Cerebellar nuclear complex (tissue), 1 donor: Measurements from ENCODE around the gene BTBD16.

Source experiments
- DNase-seq, 2 experiments: peaks; one replicate each; lab custom pipeline; 2025; lab: John Stamatoyannopoulos, UW

BTBD16 gene

GRCh38 chr10:122248356-122249302 is 22.5 kb upstream of the BTBD16 start:
- no peak for DNase-seq

DNA sequence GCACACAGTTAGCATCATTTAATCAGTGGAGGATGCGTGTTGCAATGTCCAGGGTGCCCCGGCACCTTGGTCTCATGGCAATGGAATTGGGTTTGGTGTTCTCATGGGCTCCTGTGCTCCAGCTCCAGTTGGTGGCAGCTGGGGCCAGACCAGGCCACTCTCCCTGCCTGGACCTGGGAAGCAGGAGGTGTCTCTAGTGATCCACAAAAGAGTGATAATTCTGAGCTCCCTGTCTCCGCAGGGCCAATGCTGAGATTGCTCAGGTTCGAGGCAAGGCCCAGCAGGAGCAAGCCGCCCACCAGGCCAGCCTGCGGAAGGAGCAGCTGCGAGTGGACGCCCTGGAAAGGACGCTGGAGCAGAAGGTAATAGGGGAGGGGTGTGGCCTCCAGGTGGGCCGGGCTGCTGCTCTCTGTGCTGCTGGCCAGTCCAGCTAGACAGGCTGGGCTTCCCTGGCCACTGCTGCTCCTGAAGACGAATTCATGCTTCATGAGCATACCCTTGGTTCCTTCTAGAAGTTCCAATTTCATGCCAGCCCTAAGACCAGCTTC is 21.7 kb upstream of the BTBD16 start:
- DNase-seq = no peak

- DNase-seq = no peak
Measured at GRCh38 chr10:122249991-122250750, 20.9 kb upstream of the BTBD16 start.

GRCh38 chr10:122251459-122252255 is 19.4 kb upstream of the BTBD16 start:
- DNase-seq = no peak

- DNase-seq = no peak
Measured at GRCh38 chr10:122252805-122253204, 18.3 kb upstream of the BTBD16 start.

DNA sequence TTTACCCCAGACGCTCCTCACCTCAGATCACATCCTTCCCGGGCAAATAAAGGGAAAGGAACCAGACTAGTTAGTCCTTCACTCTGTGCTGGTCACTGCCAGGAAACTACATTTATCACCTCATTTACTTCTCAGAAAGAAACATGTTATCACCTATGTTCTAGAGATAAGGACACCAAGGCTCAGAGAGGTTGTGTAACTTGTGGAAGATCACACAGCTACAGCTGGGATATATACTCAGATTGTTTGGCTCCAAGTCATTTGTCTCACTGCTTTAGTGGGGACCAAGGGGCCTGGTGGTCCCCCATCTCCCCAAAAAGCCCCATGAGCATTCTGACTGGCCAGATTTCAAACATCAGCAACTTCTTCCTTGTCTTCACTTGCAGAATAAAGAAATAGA is 17.5 kb upstream of the BTBD16 start:
- no peak for DNase-seq

DNA sequence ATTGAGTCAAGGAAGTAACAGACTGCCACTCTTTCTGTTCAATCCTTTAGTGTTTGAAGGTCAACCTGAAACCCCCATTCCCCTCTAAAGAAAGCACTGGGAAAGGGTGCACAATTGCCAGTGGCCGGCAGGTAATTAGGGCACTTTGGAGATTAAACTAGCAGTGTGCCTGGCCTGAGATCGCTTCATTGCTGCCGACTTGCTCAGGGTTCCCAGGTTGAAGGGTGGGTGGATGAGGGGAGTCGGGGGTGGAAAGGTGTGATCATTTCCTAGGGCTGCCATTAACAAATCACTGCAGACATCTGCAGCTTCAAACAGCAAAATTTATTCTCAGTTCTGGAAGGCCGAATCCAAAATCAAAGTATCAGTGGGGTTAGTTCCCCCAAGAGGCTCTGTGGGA is 16.3 kb upstream of the BTBD16 start:
- no peak for DNase-seq

GRCh38 chr10:122255509-122256301 is 15.4 kb upstream of the BTBD16 start:
- no peak for DNase-seq

GRCh38 chr10:122257041-122257440 is 14.1 kb upstream of the BTBD16 start:
- no peak for DNase-seq

GRCh38 chr10:122258136-122259074 is 12.7 kb upstream of the BTBD16 start:
- DNase-seq = no peak

DNA sequence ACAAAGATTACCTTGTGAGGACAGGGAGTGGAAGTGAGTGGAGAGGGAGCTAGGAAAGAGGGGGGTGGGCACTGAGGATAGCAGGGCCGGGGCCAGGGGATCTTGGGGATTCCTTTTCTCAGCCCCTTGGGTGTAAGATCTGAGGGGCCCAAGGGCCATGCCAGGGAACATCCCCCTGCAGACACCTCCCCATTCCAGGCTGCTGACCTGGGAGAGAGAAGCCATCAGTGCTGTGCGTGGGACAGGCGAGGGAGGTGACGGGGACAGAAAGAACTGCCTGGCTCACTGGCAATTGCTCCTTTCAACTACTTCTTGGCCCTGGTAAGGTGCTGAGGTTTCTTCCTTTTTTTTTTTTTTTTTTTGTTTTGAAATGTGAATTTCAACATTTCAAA is 12.0 kb upstream of the BTBD16 start:
- no peak for DNase-seq

GRCh38 chr10:122261584-122261983 is 9.5 kb upstream of the BTBD16 start:
- no peak for DNase-seq

DNA sequence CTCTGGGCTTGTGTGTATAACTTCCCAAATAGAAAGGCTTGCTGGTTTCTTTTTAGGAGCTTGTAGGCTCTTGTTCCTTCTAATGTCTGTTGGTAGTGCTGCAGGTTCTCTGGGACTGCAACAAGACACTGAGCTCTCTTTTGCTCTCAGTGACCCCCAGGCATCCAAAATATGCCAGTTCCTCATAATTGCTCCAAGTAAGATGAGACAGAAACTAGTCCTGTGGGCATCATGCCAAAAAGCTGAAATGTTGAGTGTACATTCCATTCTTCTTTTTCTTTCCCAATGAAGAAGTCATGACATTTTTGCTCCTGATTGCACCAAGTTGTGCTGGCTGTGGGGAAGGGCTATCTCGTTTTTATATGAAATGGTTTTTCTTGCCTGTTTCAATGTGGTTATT is 7.1 kb upstream of the BTBD16 start:
- no peak for DNase-seq

DNA sequence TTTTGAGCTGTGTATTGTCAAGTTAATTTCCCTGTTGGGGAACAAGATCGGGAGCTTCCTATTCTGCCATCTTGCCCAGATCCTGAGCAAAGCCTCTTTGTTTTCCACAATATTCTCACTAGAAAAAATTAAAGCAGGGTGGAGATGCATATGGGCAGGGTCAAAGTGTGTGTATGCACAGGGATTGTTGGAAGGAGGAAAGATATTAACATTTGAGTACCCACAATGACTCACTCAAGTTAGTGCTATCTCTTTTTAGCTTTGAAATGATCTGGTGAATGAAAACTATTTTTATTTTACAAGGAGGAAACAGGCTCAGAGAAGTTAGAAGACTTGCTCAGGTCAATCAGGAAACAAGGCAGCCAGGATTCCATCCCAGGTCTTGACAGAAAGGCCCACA is 6.7 kb upstream of the BTBD16 start:
- no peak for DNase-seq

DNA sequence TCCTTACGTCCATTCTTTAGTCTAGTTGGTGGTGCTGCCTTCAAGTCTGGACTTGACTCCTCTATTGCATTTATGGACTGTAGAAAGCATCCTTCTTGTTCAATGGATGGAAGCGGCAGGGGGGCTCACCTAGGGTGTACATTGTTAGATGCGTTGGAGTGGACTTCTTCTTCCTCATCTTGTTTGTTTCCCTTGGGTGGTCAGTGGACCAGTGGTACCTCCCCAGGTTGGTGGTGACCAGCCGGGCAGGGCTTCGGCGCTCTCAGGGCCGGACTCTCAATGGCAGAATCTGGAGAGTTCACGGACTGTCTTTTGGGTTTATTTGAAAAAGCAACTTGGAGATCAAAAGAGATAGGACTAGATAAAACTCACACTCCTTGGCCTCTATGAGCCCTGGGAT is 6.2 kb upstream of the BTBD16 start:
- DNase-seq = no peak

GRCh38 chr10:122265896-122266295 is 5.2 kb upstream of the BTBD16 start:
- no peak for DNase-seq

DNA sequence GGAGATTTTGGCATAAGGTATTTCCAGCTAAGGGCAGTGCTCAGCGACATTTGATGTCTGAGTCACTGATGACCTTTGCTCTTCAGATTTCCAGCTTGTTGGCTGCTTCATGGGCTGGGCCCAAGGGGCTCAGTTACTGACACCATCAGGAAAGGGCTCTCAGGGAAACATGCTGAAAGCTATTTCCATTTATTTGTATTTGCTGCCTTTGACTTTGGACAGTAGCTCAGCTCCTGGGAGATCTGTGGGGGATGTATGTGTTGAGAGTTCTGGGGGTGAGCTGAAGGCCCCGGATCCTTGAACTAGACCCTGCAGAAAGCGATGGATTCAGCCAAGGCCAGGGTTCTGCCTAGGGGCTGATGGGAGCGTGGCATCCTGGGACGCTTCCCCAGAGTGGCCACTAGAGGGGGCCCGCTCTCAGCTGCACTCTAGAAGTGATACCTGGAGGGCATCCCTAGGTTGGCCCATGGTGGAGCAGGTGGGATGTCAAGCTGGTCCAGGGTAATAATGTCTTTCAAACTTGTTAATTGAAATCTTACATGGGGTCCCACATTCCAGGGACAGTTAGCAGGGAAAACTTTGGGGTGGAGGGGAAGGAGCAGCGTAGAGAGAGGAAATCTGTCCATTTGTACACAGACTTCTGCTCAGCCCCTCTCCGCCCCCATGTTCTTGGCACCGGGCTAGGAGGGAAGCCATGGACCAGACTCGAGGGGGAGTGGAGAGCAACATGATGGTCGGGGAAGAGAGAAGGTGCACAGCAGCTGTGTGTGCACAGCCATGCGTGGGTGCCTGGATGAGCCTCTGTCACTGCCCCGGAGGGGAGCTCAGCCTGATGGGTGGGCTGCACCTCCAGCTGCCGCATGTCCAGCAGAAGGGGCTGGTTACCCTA is 3.0 kb upstream of the BTBD16 start:
- DNase-seq = no peak

- DNase-seq = no peak
Measured at GRCh38 chr10:122269059-122269687, 1.9 kb upstream of the BTBD16 start.
